HFFc6 (cell line): ENCODE results near the gene FAT3. TPM values are rescaled to one million over a fixed set of nuclear protein-coding genes. Genes with fewer than 3 reads are reported as not detected.

Experiments used
- DNase-seq: peaks from one replicate; pipeline ENCODE4 v3.0.0-alpha.2; 2018
- H3K27ac Mint-ChIP-seq: 2 replicates; pipeline ENCODE4 v1.8.0; 2020; ENCODE audit warnings: mild to moderate bottlenecking, mixed read lengths
- H3K27me3 Mint-ChIP-seq: 2 replicates; pipeline ENCODE4 v1.8.0; 2021; ENCODE audit warnings: mild to moderate bottlenecking, moderate library complexity, mixed read lengths; ENCODE audit not compliant: insufficient read depth
- H3K36me3 Mint-ChIP-seq: 2 replicates; pipeline ENCODE4 v1.8.0; 2021; ENCODE audit warnings: low read depth, mixed read lengths
- H3K4me1 Mint-ChIP-seq: 2 replicates; pipeline ENCODE4 v1.8.0; 2020; ENCODE audit warnings: low read depth, mixed read lengths
- H3K4me3 Mint-ChIP-seq: 2 replicates; pipeline ENCODE4 v1.8.0; 2020; ENCODE audit warnings: mild to moderate bottlenecking, moderate library complexity, mixed read lengths
- H3K9me3 Mint-ChIP-seq: 2 replicates; pipeline ENCODE4 v1.8.0; 2020; ENCODE audit warnings: mild to moderate bottlenecking, mixed read lengths
- CTCF ChIP-seq: fragments of 200-600 bp; sonication (generic); IDR thresholded peaks from 2 replicates; pipeline ENCODE4 v1.5.0; 2021; ENCODE audit warnings: antibody characterized with exemption, mild to moderate bottlenecking
- total RNA-seq, 6 experiments: library from RNA; stranded (reverse); fragmentation: NEBNext Ultra II Directional; extraction: Animal tissue kit (Norgen Biotek cat#: 25700); gene quantifications; 2 replicates in 1 of 6; 3 replicates in 5 of 6; pipeline ENCODE4 v1.2.3, GENCODE V29; 2021

The FAT3 gene
- total RNA-seq, 6 experiments from 2014 or later = 0.20 to 3.2 (median 0.92) TPM

- H3K4me3 Mint-ChIP-seq = no peak overlapping the region
Observed at GRCh38 chr11:92227959-92228935, 3.6 kb downstream of the FAT3 start.

GRCh38 chr11:92236856-92237255 lies 12.2 kb downstream of the FAT3 start:
- Mint-ChIP-seq H3K36me3 (no peaks in the 10 kb centered on the region), H3K4me1 (no peaks in the 10 kb centered on the region), H3K9me3 (no peaks in the 10 kb centered on the region), H3K27ac (no peak overlapping the region), H3K27me3 (no peaks in the 10 kb centered on the region; the same call in none of the 2 replicates), H3K4me3 (no peak overlapping the region)
- TF ChIP-seq CTCF = no peak
- DNase-seq = no peak

More at GRCh38 chr11:92227959-92228935, 3.6 kb downstream of the FAT3 start:
- peaks cover 26% of the 10 kb centered on the region for H3K27me3 Mint-ChIP-seq
- peaks cover 24% of the 10 kb centered on the region for H3K4me1 Mint-ChIP-seq
- no peak overlapping the region for H3K27ac Mint-ChIP-seq
- no peak for DNase-seq
- no peaks in the 10 kb centered on the region for H3K36me3 Mint-ChIP-seq
- TF ChIP-seq CTCF = no peak
- no peaks in the 10 kb centered on the region for H3K9me3 Mint-ChIP-seq

- Mint-ChIP-seq H3K4me3 (no peak overlapping the region), H3K4me1 (no peaks in the 10 kb centered on the region)
- no peak for TF ChIP-seq CTCF
Observed at GRCh38 chr11:92240916-92241315, 16.3 kb downstream of the FAT3 start.

GRCh38 chr11:92245700-92246271 lies 21.2 kb downstream of the FAT3 start:
- TF ChIP-seq CTCF = no peak
- Mint-ChIP-seq H3K4me1 (no peaks in the 10 kb centered on the region), H3K36me3 (no peaks in the 10 kb centered on the region), H3K27me3 (no peaks in the 10 kb centered on the region; the same call in none of the 2 replicates), H3K27ac (no peak overlapping the region), H3K4me3 (no peak overlapping the region), H3K9me3 (no peaks in the 10 kb centered on the region)
- DNase-seq = no peak

More at GRCh38 chr11:92240916-92241315, 16.3 kb downstream of the FAT3 start:
- H3K36me3 Mint-ChIP-seq = no peaks in the 10 kb centered on the region
- DNase-seq = no peak
- H3K27me3 Mint-ChIP-seq = no peaks in the 10 kb centered on the region; the same call in none of the 2 replicates
- H3K9me3 Mint-ChIP-seq = no peaks in the 10 kb centered on the region
- no peak overlapping the region for H3K27ac Mint-ChIP-seq

- TF ChIP-seq CTCF = no peak
- no peak for DNase-seq
- H3K36me3 Mint-ChIP-seq = no peaks in the 10 kb centered on the region
Observed at GRCh38 chr11:92246630-92247029, 22.0 kb downstream of the FAT3 start.

More at GRCh38 chr11:92246630-92247029, 22.0 kb downstream of the FAT3 start:
- H3K4me1 Mint-ChIP-seq = peaks cover under 1% of the 10 kb centered on the region
- no peak overlapping the region for H3K27ac Mint-ChIP-seq
- H3K27me3 Mint-ChIP-seq = no peaks in the 10 kb centered on the region; the same call in none of the 2 replicates
- H3K4me3 Mint-ChIP-seq = no peak overlapping the region
- no peaks in the 10 kb centered on the region for H3K9me3 Mint-ChIP-seq
